GM12801 (cell line): Measurements from ENCODE around the gene TXNL1.

Experiments
- CTCF ChIP-seq: IDR thresholded peaks from one replicate; pipeline ENCODE4 v1.5.1; 2011; ENCODE audit warnings: control low read depth; ENCODE audit not compliant: insufficient read length; ENCODE audit errors: extremely low read depth

The TXNL1 gene

GRCh38 chr18:56641714-56642337, 3.4 kb upstream of the TXNL1 start:
- TF ChIP-seq CTCF, result no peak

GRCh38 chr18:56639571-56639970, 1.2 kb upstream of the TXNL1 start:
- no peak for TF ChIP-seq CTCF

DNA sequence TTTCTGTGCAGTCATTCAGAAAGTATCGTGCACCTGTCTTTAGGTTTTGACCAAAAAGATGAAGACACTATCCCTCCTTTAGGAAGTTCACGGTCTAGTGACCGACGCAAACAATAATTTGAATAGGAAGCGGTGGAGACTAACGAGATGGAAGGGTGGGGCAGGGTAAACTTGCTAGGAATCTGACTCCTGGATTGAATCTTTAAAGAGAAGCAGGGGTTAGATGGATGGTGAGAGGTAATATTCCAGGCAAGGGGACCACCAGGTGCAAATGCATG, 651 bp upstream of the TXNL1 start:
- no peak for TF ChIP-seq CTCF

DNA sequence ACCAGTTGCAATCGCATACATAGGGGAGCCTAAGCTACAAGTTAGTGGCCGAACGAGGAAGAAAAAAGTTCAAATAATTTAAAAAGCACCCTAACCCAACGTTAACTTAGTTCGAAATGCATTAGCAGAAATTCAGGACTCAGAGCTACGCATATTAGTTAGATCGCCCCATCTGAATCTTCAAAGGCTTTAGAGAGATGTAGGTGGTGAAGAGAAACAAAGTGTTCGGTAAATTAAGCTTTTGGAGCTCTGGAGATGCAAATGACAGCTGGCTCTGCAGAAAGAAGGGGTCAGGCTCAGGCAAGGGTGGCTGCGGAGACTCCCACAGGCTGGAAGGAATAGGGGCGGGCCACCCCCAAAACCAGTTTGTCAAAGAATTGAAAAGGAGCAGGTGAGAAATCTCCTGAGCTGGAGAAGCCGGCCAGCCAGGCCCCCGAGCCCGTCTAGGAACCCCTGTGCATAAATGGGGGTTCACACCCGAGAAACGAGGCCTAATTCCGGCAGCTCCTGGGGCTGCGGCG, 621 bp downstream of the TXNL1 start:
- TF ChIP-seq CTCF, result no peak

- TF ChIP-seq CTCF, result no peak
These were observed 1.2 kb downstream of the TXNL1 start for GRCh38 chr18:56637176-56637575.

GRCh38 chr18:56635007-56635406, 3.4 kb downstream of the TXNL1 start:
- no peak for TF ChIP-seq CTCF

- no peak for TF ChIP-seq CTCF
These were observed 6.0 kb downstream of the TXNL1 start for GRCh38 chr18:56632070-56633022.
